Measurements from ENCODE around the gene DNAH1.

DNAH1 gene

GRCh38 chr3:52291508-52292181 lies 24.5 kb upstream of the DNAH1 start:
- peak; percentile 71 for DNase-seq

- no peak for DNase-seq
Observed at GRCh38 chr3:52292247-52293065, 23.7 kb upstream of the DNAH1 start.

DNA sequence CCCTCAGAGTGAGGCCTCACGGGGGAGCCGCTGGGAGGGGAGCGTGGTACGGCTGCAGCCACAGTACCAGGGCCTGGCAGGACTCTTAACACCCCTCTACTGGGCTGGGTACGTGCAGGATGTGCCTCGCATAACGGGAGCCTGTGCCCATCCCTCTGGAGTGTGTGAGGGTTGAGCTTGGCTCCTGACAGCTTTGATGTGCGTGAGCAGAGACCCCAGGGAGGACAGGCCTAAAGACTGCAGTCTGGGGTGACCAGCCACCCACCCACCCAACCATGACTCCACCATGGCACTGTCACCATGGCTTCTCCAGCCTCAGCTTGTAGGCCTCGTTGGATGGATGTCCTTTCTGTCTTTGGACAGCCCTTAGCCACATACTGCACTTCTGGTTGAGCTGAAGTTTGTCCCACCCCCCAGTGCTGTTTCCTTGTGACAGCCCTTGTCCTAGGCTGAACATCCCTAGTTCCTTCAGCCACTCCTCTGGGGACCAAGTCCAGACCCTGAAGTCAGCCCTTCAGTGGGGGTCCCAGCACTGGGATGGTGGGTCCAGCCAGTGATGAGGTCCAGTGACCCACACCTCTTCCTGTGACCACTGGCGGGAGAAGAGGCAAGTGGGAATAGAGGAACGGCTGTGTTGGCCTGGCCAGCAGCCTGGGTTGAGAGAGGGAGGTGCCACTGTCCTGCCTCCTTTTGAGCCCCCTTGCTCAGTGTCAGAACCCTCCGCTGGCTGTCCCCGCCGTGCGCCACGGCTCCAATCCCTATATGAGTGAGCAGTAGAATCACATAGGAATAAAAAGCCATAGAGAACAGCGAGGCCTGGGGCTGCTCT lies 22.4 kb upstream of the DNAH1 start:
- DNase-seq = no peak

- DNase-seq = no peak
Observed at GRCh38 chr3:52294320-52295150, 21.6 kb upstream of the DNAH1 start.

- no peak for DNase-seq
Observed at GRCh38 chr3:52295671-52296208, 20.4 kb upstream of the DNAH1 start.

- DNase-seq = no peak
Observed at GRCh38 chr3:52297242-52298148, 18.6 kb upstream of the DNAH1 start.

DNA sequence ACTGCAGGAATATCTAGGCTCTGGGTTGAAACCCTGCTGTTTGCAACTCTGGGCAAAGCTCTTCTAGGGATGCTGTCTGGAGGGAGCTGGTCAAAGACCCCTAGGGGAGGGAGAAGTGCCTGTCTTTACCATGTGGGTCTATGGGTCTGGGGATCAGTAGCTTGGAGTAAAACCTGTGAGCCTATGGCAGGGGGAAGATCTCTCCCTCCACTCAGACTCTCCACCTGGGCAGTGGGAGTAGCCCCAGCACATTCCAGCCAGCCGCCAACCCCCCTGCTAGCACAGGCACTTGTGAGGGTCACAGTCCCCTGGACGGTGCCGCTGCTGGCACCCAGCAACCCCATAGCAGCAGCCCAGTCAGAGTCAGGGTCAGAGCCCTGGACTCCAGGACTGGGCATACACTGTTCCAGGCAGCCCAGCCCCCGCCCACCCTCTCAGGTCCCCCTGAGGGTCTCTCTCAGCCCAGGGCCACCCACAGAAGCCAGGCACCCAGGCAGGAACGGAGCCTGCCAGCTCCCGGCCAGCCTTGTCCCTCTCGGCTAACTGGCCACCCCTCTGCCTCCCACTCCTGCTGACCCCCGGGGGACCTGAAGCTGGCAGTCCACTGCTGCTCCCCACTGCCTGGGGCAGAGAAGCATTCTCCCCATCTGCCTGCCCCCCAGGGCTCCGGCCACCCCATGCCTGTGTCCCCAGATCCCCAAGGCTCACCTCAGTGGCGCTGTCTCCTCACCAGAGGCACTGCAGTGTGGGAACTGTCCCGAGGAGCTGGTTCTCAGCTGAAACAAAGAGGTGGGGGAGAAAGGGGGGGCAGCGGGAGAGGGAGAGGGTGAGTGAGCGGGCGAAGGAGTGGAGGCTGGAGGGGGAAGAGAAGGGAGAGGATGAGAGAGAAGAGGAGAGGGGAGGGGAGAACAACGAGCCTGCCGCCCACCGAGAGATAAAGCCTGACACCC lies 17.7 kb upstream of the DNAH1 start:
- no peak for DNase-seq

GRCh38 chr3:52299247-52299878 lies 16.8 kb upstream of the DNAH1 start:
- no peak for DNase-seq

GRCh38 chr3:52299879-52300611 lies 16.1 kb upstream of the DNAH1 start:
- DNase-seq = peak; percentile 79

DNA sequence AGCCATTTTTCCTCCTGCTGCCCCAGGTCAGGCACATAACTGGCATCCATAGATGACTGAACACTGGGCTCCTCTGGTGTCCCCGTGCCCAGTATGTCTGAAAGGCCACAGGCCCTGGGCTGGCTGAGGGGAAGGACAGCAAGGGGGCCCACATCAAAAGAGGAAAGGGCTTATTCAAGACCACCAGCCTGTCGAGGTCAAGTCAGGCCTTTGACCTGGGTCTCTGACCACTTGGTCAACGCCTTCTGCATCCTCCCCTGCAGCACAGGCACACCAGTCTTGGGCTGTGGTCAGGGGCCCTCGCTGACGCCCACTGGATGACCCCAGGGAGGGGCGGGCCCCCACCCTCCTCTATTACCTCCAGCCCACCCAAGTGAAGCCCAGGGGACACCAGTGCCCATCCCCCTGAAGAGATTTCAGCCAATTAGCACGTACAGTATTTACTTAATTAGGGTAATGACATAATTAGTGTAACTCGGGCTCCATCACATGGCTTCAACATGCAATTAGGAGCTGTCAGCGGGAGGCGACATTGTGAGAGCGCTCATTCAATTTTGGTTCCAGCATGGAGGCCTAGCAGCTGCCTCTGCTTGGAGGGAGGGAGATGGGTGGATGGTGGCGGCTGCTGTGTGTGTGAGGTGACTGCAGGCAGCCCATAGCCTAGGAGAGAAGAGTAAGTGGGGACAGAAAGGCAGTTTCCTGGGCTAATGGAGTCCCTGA lies 13.5 kb upstream of the DNAH1 start:
- no peak for DNase-seq

DNA sequence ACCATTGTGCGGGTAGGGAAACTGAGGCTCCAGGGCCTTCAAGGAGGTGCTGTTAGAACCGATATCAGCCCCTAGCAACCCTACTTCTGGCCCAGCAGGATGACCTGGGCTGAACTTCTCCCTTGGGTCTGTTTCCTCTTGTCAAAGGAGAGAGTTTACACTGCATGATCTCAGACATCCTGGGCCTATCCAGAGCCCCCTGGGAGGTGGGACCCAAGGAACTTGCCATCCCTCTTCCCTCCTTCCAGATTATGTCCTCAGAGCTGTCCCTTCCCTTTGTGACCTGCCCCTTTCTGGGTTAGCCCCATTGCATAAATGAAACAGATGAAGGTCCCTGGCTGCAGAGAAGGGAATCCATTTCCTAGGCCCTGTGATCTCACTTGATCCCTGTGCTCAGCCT lies 12.3 kb upstream of the DNAH1 start:
- DNase-seq = no peak

GRCh38 chr3:52305926-52306325 lies 10.2 kb upstream of the DNAH1 start:
- no peak for DNase-seq

GRCh38 chr3:52306978-52307377 lies 9.1 kb upstream of the DNAH1 start:
- no peak for DNase-seq

- no peak for DNase-seq
Observed at GRCh38 chr3:52308308-52308707, 7.8 kb upstream of the DNAH1 start.

- DNase-seq = no peak
Observed at GRCh38 chr3:52310861-52311575, 5.1 kb upstream of the DNAH1 start.

GRCh38 chr3:52311576-52312119 lies 4.5 kb upstream of the DNAH1 start:
- no peak for DNase-seq

DNA sequence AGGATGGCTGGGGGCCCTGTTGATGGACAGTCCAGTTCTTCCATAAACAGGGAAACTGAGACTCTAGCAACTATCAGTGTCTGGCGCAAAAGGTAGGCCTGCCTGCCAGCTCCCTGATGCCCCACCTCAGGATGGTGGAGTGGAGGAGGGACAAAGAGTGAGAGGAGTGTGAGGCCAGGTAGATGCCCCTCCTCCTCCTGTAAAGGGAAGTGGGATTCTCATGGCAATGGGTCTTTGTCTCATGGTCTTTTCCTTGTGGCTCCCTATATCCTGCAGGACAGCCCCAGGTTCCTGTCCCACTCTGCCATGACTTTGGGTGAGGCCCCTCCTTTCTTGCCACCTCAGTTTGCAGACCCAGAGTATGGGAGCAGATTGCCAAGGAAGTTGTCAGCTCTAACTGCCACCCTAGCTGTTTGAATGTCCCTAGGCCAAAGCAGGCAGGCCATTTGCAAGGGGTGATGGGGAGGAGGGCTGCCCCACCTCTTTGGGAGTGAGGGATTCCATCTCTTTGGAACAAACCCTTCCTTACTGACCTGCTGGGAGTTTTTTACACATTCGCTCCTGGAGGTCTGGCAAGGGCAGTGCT lies 2.8 kb upstream of the DNAH1 start:
- no peak for DNase-seq
